DND-41 (cell line): ENCODE measurements around the gene ENAH.

ENCODE experiments used
- ATAC-seq: fragments of 200-7000 bp; cut with Tn5 transposase; 3 replicates; pipeline ENCODE4 v1.9.1; 2021; ENCODE audit warnings: low read depth; ENCODE audit not compliant: insufficient read depth
- DNase-seq: peaks from one replicate; pipeline ENCODE4 v3.0.0-alpha.2; 2020
- H2AFZ ChIP-seq: 2 replicates; pipeline ENCODE4 v1.6.0; 2012; ENCODE audit warnings: low read depth, low read length
- H3K27ac ChIP-seq: 2 replicates; pipeline ENCODE4 v1.5.1; 2012; ENCODE audit warnings: low read length, inconsistent platforms
- H3K27me3 ChIP-seq: fragments of 200-600 bp; sonication (generic); 2 replicates; pipeline ENCODE4 v1.6.0; 2012; ENCODE audit warnings: low read length, mild to moderate bottlenecking, inconsistent platforms; ENCODE audit not compliant: insufficient read depth, poor library complexity
- H3K36me3 ChIP-seq: 2 replicates; pipeline ENCODE4 v1.5.1; 2012; ENCODE audit warnings: low read length, inconsistent platforms; ENCODE audit not compliant: insufficient read depth
- H3K4me1 ChIP-seq: 2 replicates; pipeline ENCODE4 v1.5.1; 2012; ENCODE audit warnings: mild to moderate bottlenecking, low read length; ENCODE audit not compliant: insufficient read depth
- H3K4me2 ChIP-seq: 2 replicates; pipeline ENCODE4 v1.6.0; 2012; ENCODE audit warnings: mild to moderate bottlenecking, moderate library complexity, low read length, inconsistent platforms; ENCODE audit not compliant: insufficient read depth
- H3K4me3 ChIP-seq, 2 experiments: fragments of 200-600 bp in 1 of 2; shearing (Covaris generic) in 1 of 2; 2 replicates each; pipeline ENCODE4 v1.5.1; 2012 to 2016; ENCODE audit warnings: inconsistent platforms in 2 of 2, low read length in 2 of 2, mild to moderate bottlenecking in 2 of 2, low read depth in 1 of 2, moderate library complexity in 1 of 2
- H3K79me2 ChIP-seq: 2 replicates; pipeline ENCODE4 v1.6.0; 2012; ENCODE audit warnings: low read length, inconsistent platforms; ENCODE audit not compliant: insufficient read depth
- H3K9ac ChIP-seq: 2 replicates; pipeline ENCODE4 v1.6.0; 2012; ENCODE audit warnings: low read depth, mild to moderate bottlenecking, inconsistent platforms, low read length, moderate library complexity
- H3K9me3 ChIP-seq: 2 replicates; pipeline ENCODE4 v1.5.1; 2012; ENCODE audit warnings: low read length, moderate library complexity, mild to moderate bottlenecking, inconsistent platforms; ENCODE audit not compliant: insufficient read depth, severe bottlenecking
- H4K20me1 ChIP-seq: 2 replicates; pipeline ENCODE4 v1.6.0; 2012; ENCODE audit warnings: low read length; ENCODE audit not compliant: insufficient read depth
- CTCF ChIP-seq: IDR thresholded peaks from 2 replicates; pipeline ENCODE4 v1.5.1; 2012; ENCODE audit warnings: borderline replicate concordance, low read length, moderate library complexity, mild to moderate bottlenecking; ENCODE audit not compliant: poor library complexity, severe bottlenecking; ENCODE audit errors: extremely low read depth
- EZH2 ChIP-seq: IDR thresholded peaks from 3 replicates; pipeline ENCODE4 v1.6.1; 2012; ENCODE audit warnings: borderline replicate concordance, low read depth, mild to moderate bottlenecking, moderate library complexity, low read length, inconsistent platforms; ENCODE audit not compliant: severe bottlenecking

The ENAH gene

GRCh38 chr1:225602590-225603206 lies 50.2 kb downstream of the ENAH start:
- no peak for ATAC-seq
- Histone ChIP-seq H3K36me3 (no peaks in the 10 kb centered on the region), H4K20me1 (no peaks in the 10 kb centered on the region), H2AFZ (no peak overlapping the region), H3K4me2 (no peak overlapping the region), H3K4me1 (no peaks in the 10 kb centered on the region), H3K4me3 (no peak overlapping the region), H3K27me3 (no peaks in the 10 kb centered on the region), H3K9me3 (no peaks in the 10 kb centered on the region), H3K9ac (no peak overlapping the region), H3K79me2 (no peaks in the 10 kb centered on the region), H3K27ac (no peak overlapping the region)
- no peak for DNase-seq
- TF ChIP-seq CTCF (no peak), EZH2 (no peak)

- Histone ChIP-seq H3K79me2 (no peaks in the 10 kb centered on the region), H3K4me3 (no peak overlapping the region)
These were observed 50.9 kb downstream of the ENAH start for GRCh38 chr1:225601902-225602589.

GRCh38 chr1:225598847-225599246 lies 54.1 kb downstream of the ENAH start:
- Histone ChIP-seq H3K4me3 (no peak overlapping the region), H3K9me3 (no peaks in the 10 kb centered on the region), H3K79me2 (no peaks in the 10 kb centered on the region), H3K27me3 (no peaks in the 10 kb centered on the region), H2AFZ (no peak overlapping the region), H3K27ac (no peak overlapping the region), H3K36me3 (no peaks in the 10 kb centered on the region), H4K20me1 (no peaks in the 10 kb centered on the region), H3K4me1 (no peaks in the 10 kb centered on the region), H3K4me2 (no peak overlapping the region), H3K9ac (no peak overlapping the region)
- TF ChIP-seq EZH2 (no peak), CTCF (no peak)
- DNase-seq (no peak), ATAC-seq (no peak)

More at GRCh38 chr1:225601902-225602589, 50.9 kb downstream of the ENAH start:
- Histone ChIP-seq H3K27ac (no peak overlapping the region), H3K9ac (no peak overlapping the region), H2AFZ (no peak overlapping the region), H3K36me3 (no peaks in the 10 kb centered on the region), H3K4me1 (no peaks in the 10 kb centered on the region), H4K20me1 (no peaks in the 10 kb centered on the region), H3K9me3 (no peaks in the 10 kb centered on the region), H3K4me2 (no peak overlapping the region), H3K27me3 (no peaks in the 10 kb centered on the region)
- TF ChIP-seq EZH2: no peak
- TF ChIP-seq CTCF: no peak
- DNase-seq (no peak), ATAC-seq (no peak)
